Right atrium auricular region (tissue), 2 donors: ENCODE results near the gene DOK3. TPM values are rescaled to one million over a fixed set of nuclear protein-coding genes. Genes with fewer than 3 reads are reported as not detected.

Experiments used
- DNase-seq: peaks from one replicate; pipeline ENCODE4 v3.0.0-alpha.2; 2019; ENCODE audit warnings: low spot score
- H3K27ac ChIP-seq, 2 donors: fragments of 200-600 bp; sonication (generic); 1 replicate in 1 of 2; 2 replicates in 1 of 2; pipeline ENCODE4 v1.5.1; 2016 to 2019
- H3K27me3 ChIP-seq, 2 donors: fragments of 200-600 bp; sonication (generic); one replicate each; pipeline versions ENCODE4 v1.5.1 to v1.6.0; 2017 to 2019
- H3K36me3 ChIP-seq: fragments of 200-600 bp; sonication (generic); one replicate; pipeline ENCODE4 v1.5.1; 2016
- H3K4me1 ChIP-seq, 2 donors: fragments of 200-600 bp; sonication (generic); one replicate each; pipeline versions ENCODE4 v1.5.1 to v1.6.0; 2017 to 2019
- H3K4me3 ChIP-seq, 2 donors: fragments of 200-600 bp; sonication (generic); 1 replicate in 1 of 2; 2 replicates in 1 of 2; pipeline ENCODE4 v1.5.1; 2017 to 2019; ENCODE audit warnings: mild to moderate bottlenecking in 1 of 2, moderate library complexity in 1 of 2
- H3K9me3 ChIP-seq, 2 donors: fragments of 200-600 bp; sonication (generic); one replicate each; pipeline ENCODE4 v1.5.1; 2019
- total RNA-seq, 2 donors: library from RNA; depleted of rRNA; stranded (reverse); fragments of >200 nt; gene quantifications; one replicate each; pipeline ENCODE4 v1.1.0, GENCODE V29; 2016
- TF ChIP-seq, protein P1 (sequence below), 2 donors: fragments of 200-600 bp; sonication (generic); IDR thresholded peaks; one replicate each; pipeline ENCODE4 v1.5.1; 2019; ENCODE audit warnings: antibody characterized with exemption in 2 of 2

The DOK3 gene, protein sequence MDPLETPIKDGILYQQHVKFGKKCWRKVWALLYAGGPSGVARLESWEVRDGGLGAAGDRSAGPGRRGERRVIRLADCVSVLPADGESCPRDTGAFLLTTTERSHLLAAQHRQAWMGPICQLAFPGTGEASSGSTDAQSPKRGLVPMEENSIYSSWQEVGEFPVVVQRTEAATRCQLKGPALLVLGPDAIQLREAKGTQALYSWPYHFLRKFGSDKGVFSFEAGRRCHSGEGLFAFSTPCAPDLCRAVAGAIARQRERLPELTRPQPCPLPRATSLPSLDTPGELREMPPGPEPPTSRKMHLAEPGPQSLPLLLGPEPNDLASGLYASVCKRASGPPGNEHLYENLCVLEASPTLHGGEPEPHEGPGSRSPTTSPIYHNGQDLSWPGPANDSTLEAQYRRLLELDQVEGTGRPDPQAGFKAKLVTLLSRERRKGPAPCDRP
- 1 to 10 TPM; 1.6 to 2.6 TPM for total RNA-seq

DNA sequence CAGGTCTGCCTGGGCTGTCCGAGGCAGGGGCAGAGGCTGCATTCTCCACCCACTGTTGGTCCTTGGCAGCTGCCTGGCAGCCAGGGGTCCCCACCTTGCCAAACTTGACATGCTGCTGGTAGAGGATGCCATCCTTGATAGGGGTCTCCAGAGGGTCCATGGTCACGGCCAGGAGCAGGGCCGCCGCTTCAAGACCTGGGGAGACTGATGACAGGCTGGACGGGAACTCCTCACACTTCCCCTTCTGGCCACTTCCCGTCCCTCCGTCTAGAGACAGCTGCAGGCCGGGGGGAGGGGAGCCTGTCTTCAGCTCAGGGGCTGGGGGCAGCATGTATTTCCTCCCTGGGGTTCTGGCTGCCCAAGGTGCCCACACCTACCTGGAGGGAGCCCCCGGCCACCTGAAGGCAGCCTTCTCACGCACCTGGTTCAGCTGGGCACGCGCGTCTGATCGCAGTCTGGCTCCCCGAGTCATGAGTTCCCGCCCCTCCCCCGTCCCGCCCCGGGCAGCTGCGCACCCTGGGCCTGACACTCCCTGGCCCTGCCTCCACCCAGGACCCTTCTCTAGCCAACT, at the start of gene DOK3:
TSS of gene DOK3 (minus strand) at position 446 of the 571 bp plus-strand sequence. CDS start at position 160, 286 bp downstream.
- no peak for DNase-seq
- TF ChIP-seq, protein P1, sequence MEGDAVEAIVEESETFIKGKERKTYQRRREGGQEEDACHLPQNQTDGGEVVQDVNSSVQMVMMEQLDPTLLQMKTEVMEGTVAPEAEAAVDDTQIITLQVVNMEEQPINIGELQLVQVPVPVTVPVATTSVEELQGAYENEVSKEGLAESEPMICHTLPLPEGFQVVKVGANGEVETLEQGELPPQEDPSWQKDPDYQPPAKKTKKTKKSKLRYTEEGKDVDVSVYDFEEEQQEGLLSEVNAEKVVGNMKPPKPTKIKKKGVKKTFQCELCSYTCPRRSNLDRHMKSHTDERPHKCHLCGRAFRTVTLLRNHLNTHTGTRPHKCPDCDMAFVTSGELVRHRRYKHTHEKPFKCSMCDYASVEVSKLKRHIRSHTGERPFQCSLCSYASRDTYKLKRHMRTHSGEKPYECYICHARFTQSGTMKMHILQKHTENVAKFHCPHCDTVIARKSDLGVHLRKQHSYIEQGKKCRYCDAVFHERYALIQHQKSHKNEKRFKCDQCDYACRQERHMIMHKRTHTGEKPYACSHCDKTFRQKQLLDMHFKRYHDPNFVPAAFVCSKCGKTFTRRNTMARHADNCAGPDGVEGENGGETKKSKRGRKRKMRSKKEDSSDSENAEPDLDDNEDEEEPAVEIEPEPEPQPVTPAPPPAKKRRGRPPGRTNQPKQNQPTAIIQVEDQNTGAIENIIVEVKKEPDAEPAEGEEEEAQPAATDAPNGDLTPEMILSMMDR (IDR thresholded peaks at IDR 0.05): no peak
- peaks cover 38% of the 10 kb centered on the region for H3K36me3 ChIP-seq
- H3K4me3 ChIP-seq: peak within 1 kb of the TSS in 1 of 2 donors; percentile 37
- no peaks in the 10 kb centered on the region for H3K27me3 ChIP-seq
- H3K9me3 ChIP-seq: no peaks in the 10 kb centered on the region
- H3K4me1 ChIP-seq: peaks cover 0 to 11% of the 10 kb centered on the region in 2 donors
- H3K27ac ChIP-seq: peak within 1 kb of the TSS in 1 of 2 donors; percentile 46

DNA sequence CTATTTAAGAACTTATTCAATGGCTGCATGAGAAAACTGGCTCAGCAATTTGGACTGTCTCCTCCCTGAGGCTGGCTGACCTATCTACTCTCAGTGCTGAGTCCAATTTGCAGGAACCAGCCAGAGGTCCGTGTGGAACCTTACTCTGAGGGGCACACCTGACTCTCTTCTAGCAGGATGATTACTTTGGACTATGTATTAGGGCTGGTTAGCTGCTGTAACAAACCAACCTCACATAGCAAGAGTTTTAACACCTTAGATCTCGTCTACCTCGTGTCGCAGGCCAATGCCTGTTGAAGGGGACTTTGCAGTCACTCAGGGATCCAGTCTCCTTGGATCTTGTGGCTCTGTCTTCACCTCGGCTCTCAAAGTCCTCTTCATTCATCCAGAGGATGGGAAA, 48.2 kb upstream of the DOK3 start:
- TF ChIP-seq, protein P1 (IDR thresholded peaks at IDR 0.05): no peak
- no peak overlapping the region for H3K27ac ChIP-seq

DNA sequence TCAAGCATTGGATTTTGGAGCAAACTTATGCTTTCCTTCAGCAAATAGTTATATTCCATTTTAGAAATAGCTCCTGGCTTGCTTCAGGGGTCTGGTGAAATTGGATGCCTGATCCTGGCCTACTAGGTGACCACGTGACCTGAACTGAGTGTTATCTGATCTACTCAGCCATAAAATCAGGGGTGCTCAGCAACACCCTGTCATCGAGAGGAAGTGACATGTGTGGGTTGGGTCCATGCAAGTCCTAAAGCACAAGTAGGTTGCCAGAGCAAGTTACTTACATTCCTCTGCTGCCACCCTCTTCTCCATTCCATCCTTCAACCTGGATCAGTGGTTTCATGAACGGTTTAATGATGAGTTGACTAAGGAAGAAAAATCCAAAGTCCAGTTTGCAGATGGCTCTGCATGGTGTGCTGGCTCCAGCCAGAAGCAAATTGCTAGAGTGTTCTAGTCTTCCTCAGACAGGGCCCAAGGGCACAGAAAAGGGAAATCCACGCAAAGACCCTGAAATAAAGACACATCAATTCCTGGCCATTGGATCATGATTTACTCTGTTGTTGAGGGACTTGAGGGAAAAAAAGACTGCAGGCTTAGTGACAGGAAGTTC, 47.5 kb upstream of the DOK3 start:
- Histone ChIP-seq H3K27me3 (no peaks in the 10 kb centered on the region), H3K4me1 (peaks cover 0 to 21% of the 10 kb centered on the region in 2 donors), H3K36me3 (no peaks in the 10 kb centered on the region), H3K27ac (no peak overlapping the region), H3K4me3 (no peak overlapping the region), H3K9me3 (no peaks in the 10 kb centered on the region)
- TF ChIP-seq, protein P1 (IDR thresholded peaks at IDR 0.05): no peak
- no peak for DNase-seq

More for the DNA sequence above, 48.2 kb upstream of the DOK3 start:
- peaks cover 0 to 15% of the 10 kb centered on the region in 2 donors for H3K4me1 ChIP-seq
- no peaks in the 10 kb centered on the region for H3K9me3 ChIP-seq
- no peaks in the 10 kb centered on the region for H3K36me3 ChIP-seq
- no peaks in the 10 kb centered on the region for H3K27me3 ChIP-seq
- H3K4me3 ChIP-seq: no peak overlapping the region
- DNase-seq: no peak

DNA sequence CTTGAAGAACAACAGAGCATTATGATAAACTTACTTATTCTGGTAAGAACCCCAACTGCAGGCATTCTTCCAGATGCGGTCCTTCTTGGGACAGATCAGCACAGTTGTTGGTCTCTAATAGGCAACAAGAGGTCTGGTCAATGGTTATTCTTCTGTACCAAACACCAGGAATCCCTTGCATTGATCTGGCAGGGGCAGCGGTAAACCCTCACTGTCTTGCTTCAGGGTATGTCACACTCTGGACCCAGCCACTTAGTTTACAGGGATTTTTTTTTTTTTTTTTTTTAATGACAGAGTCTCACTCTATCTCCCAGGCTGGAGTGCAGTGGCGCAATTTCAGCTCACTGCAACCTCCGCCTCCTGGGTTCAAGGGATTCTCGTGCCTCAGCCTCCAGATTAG, 46.0 kb upstream of the DOK3 start:
- Histone ChIP-seq H3K36me3 (no peaks in the 10 kb centered on the region), H3K27me3 (no peaks in the 10 kb centered on the region), H3K9me3 (no peaks in the 10 kb centered on the region), H3K4me3 (no peak overlapping the region), H3K27ac (peak overlapping the region; percentile 35 to 69), H3K4me1 (peaks cover 0 to 21% of the 10 kb centered on the region in 2 donors)
- no peak for DNase-seq
- TF ChIP-seq, protein P1 (IDR thresholded peaks at IDR 0.05): no peak

DNA sequence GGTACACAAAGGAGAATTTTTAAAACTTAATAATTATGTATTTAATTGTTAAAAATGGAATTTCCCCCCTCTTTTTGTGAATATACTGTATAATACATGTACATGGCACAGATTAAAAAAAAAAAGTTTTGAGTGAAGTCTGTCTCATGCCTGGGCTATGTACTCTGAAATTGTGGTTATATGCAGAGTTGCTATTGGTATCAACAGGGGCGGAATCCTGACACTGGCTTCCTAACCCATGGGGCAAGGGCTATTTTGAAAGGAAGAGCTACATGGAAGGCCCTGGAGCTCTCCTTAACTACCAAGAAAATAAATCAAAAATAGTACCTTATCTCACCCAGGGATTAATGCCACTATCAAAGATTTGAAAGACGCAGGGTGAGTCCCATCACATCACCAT, 45.6 kb upstream of the DOK3 start:
- Histone ChIP-seq H3K4me3 (peak overlapping the region in 1 of 2 donors; percentile 96), H3K27ac (peak overlapping the region; percentile 35 to 69), H3K27me3 (no peaks in the 10 kb centered on the region), H3K36me3 (no peaks in the 10 kb centered on the region), H3K9me3 (no peaks in the 10 kb centered on the region), H3K4me1 (peaks cover 0 to 25% of the 10 kb centered on the region in 2 donors)
- TF ChIP-seq, protein P1 (IDR thresholded peaks at IDR 0.05): no peak
- DNase-seq: no peak
